Measurements from ENCODE around the gene SEMA3G. TPM values are rescaled to one million over a fixed set of nuclear protein-coding genes. Genes with fewer than 3 reads are reported as not detected.

SEMA3G gene
- total RNA-seq, 5 donors from 2014 or later (not counting 1 experiment from before 2014, with no cell fraction given): 0.75 to 1.9 (median 1.4) TPM

DNA sequence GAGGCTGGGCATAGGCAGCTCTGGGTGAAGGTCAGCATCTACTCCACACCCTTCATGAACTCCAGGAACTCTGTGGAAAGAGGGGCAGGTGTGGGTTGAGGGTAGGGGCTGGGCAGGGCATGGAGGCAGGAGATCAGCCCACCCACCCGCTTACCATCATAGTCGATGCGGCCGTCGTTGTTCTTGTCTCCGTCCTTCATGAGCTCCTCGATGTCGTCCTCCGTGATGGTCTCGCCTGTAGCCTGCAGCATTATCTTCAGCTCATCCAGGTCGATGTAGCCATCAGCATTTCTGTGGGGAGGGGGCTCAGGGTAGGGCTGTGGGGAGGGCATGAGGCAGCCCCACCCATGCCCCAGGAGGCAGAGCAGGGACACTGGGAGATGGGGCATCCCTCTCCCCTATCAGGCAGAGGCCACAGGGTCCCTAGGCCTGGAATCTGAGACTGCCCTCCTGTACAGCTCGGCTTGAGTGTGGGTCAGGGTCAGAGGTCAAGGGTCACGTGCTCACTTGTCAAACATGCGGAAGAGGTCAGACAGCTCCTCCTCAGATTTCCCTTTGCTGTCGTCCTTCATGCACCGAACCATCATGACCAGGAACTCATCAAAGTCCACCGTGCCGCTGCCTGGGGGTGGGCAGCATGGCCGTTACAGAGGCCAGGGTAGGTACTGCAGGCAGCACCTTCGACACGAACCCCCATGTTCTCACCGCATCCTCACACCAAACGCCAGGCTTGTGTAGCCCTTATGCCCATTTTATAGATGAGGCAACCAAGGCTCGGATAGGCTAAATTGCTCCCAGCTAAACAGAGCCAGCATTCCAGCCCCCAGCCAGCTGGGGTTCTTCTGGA, 6.6 kb upstream of the SEMA3G start:
- Histone ChIP-seq H3K36me3 (ENCODE audit: control insufficient read depth in 2 of 2, extremely low read depth in 1 of 2, insufficient read depth in 1 of 2, low read length in 1 of 2) (no peaks in the 10 kb centered on the region), H3K9me3 (no peaks in the 10 kb centered on the region), H3K4me1 (ENCODE audit: control insufficient read depth in 1 of 2, extremely low read depth in 1 of 2, insufficient read depth in 2 of 2, low read length in 2 of 2) (peaks cover 10 to 40% of the 10 kb centered on the region in 2 experiments), H3K27ac (ENCODE audit: low read length) (no peak overlapping the region), H3K27me3 (replicated peaks in 1 of 2; ENCODE audit: control insufficient read depth in 2 of 2, extremely low read depth in 1 of 2, insufficient read depth in 2 of 2, low read length in 1 of 2) (no peaks in the 10 kb centered on the region), H3K4me3 (ENCODE audit: control insufficient read depth in 1 of 2, extremely low read depth in 1 of 2, low read length in 1 of 2) (no peak overlapping the region)
- WGBS (ENCODE audit: insufficient coverage): 95% methylated on average over 18 of the region's 24 CpGs
- no peaks in the 10 kb centered on the region for H3K36me3 Mint-ChIP-seq
- H3K27me3 Mint-ChIP-seq: no peaks in the 10 kb centered on the region
- no peak for DNase-seq
- peaks cover 26 to 28% (median 27%) of the 10 kb centered on the region in 3 donors for H3K4me1 Mint-ChIP-seq
- no peak for ATAC-seq (replicated peaks in 1 of 4)
- POLR2A ChIA-PET: no interaction called here
- H3K27ac Mint-ChIP-seq: no peak overlapping the region
- no peaks in the 10 kb centered on the region for H3K9me3 Mint-ChIP-seq
- no peak overlapping the region for H3K4me3 Mint-ChIP-seq
- CTCF ChIA-PET: interaction anchor here (0.6 to 1.2 kb wide), 2 partner anchors 26 to 39 kb away, joined by 8 read pairs; no protein-coding TSS in a partner anchor

- Mint-ChIP-seq H3K27ac (no peak overlapping the region), H3K4me1 (peaks cover 20 to 23% (median 22%) of the 10 kb centered on the region in 3 donors)
These were observed 5.8 kb upstream of the SEMA3G start for GRCh38 chr3:52450489-52451236.

DNA sequence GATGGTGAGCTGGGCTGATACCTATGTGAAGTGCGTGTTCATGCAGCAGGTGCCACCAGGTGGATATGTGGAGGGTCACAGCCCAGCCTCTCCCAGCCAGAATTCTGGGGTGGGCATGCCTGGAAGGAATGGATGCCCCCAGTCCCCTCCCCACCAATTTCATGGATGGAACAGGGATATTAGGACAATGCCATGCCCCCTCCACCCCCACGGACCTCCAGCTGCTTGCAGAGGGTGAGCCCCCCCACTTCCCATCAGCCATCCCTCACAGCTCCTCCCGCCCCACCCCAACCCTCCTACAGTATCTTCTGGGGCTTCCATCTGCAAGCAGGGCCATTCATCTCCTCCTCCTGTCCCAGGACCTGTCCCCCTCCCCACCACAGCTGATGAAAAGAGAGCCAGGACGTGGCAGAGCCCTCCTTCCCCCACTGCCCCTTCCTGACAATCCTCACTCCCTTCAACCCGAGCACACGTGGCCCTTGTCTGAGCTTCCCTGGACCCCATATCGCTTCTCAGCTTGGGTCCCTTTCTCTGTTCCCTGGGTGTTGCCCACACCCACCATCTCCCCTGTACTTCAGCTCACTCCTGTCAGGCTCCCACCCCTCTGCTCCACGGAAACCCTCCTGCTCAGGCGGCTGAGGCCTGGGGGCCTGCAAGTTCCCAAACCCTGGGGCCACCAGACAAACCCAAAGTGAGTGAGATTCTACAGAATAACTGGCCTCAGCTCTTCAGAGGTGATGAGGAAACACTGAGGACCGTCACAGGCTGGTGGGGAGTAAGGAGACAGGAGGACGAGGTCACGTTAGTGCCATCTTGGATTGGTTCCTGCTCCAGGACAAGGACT, 2.8 kb upstream of the SEMA3G start:
- ChIA-PET POLR2A (no interaction called here), CTCF (interaction anchor here (0.6 to 3.8 kb wide), 8 partner anchors 10 to 247 kb away, joined by 3 to 24 read pairs (median 5); no protein-coding TSS in a partner anchor)
- no peak for DNase-seq
- WGBS (ENCODE audit: insufficient coverage): 83% methylated on average over 11 of the region's 12 CpGs
- ATAC-seq (replicated peaks in 1 of 4): no peak
- no peaks in the 10 kb centered on the region for H3K27me3 Mint-ChIP-seq
- peaks cover 8 to 18% (median 9%) of the 10 kb centered on the region in 3 donors for H3K4me1 Mint-ChIP-seq
- no peak overlapping the region for H3K4me3 ChIP-seq (ENCODE audit: control insufficient read depth in 1 of 2, extremely low read depth in 1 of 2, low read length in 1 of 2)
- H3K9me3 Mint-ChIP-seq: no peaks in the 10 kb centered on the region
- no peak overlapping the region for H3K27ac ChIP-seq (ENCODE audit: low read length)
- H3K36me3 Mint-ChIP-seq: no peaks in the 10 kb centered on the region
- H3K27ac Mint-ChIP-seq: no peak overlapping the region
- H3K4me3 Mint-ChIP-seq: no peak overlapping the region
- peaks cover 0 to 10% of the 10 kb centered on the region in 2 experiments for H3K27me3 ChIP-seq (replicated peaks in 1 of 2; ENCODE audit: control insufficient read depth in 2 of 2, extremely low read depth in 1 of 2, insufficient read depth in 2 of 2, low read length in 1 of 2)
- peaks cover 0 to 23% of the 10 kb centered on the region in 2 experiments for H3K4me1 ChIP-seq (ENCODE audit: control insufficient read depth in 1 of 2, extremely low read depth in 1 of 2, insufficient read depth in 2 of 2, low read length in 2 of 2)
- no peaks in the 10 kb centered on the region for H3K36me3 ChIP-seq (ENCODE audit: control insufficient read depth in 2 of 2, extremely low read depth in 1 of 2, insufficient read depth in 1 of 2, low read length in 1 of 2)
- H3K9me3 ChIP-seq: no peaks in the 10 kb centered on the region

More at GRCh38 chr3:52450489-52451236, 5.8 kb upstream of the SEMA3G start:
- Mint-ChIP-seq H3K27me3 (no peaks in the 10 kb centered on the region), H3K4me3 (no peak overlapping the region), H3K36me3 (no peaks in the 10 kb centered on the region), H3K9me3 (no peaks in the 10 kb centered on the region)
- ATAC-seq (replicated peaks in 1 of 4) (no peak), DNase-seq (no peak)
- CTCF ChIA-PET: interaction anchor here in 1 of 2 donors (1.2 kb wide), 1 partner anchor 38 kb away, joined by 8 read pairs; no protein-coding TSS in a partner anchor
- H3K4me1 ChIP-seq (ENCODE audit: control insufficient read depth in 1 of 2, extremely low read depth in 1 of 2, insufficient read depth in 2 of 2, low read length in 2 of 2): peaks cover 5 to 33% of the 10 kb centered on the region in 2 experiments
- WGBS (ENCODE audit: insufficient coverage): 96% methylated on average over 6 of the region's 11 CpGs
- no peaks in the 10 kb centered on the region for H3K36me3 ChIP-seq (ENCODE audit: control insufficient read depth in 2 of 2, extremely low read depth in 1 of 2, insufficient read depth in 1 of 2, low read length in 1 of 2)
- no peaks in the 10 kb centered on the region for H3K9me3 ChIP-seq
- no peaks in the 10 kb centered on the region for H3K27me3 ChIP-seq (replicated peaks in 1 of 2; ENCODE audit: control insufficient read depth in 2 of 2, extremely low read depth in 1 of 2, insufficient read depth in 2 of 2, low read length in 1 of 2)
- POLR2A ChIA-PET: no interaction called here
- H3K4me3 ChIP-seq (ENCODE audit: control insufficient read depth in 1 of 2, extremely low read depth in 1 of 2, low read length in 1 of 2): no peak overlapping the region
- H3K27ac ChIP-seq (ENCODE audit: low read length): no peak overlapping the region

GRCh38 chr3:52446631-52447511, 2.0 kb upstream of the SEMA3G start:
- POLR2A ChIA-PET: interaction anchor here in 1 of 2 donors (0.6 kb wide), 2 partner anchors 32 to 623 kb away, joined by 3 to 5 read pairs; no protein-coding TSS in a partner anchor
- Mint-ChIP-seq H3K27me3 (no peaks in the 10 kb centered on the region), H3K27ac (peak overlapping the region; percentile 28 to 71), H3K36me3 (no peaks in the 10 kb centered on the region), H3K9me3 (no peaks in the 10 kb centered on the region), H3K4me3 (no peak overlapping the region), H3K4me1 (peaks cover 8 to 18% (median 9%) of the 10 kb centered on the region in 3 donors)
- no peak overlapping the region for H3K4me3 ChIP-seq (ENCODE audit: control insufficient read depth in 1 of 2, extremely low read depth in 1 of 2, low read length in 1 of 2)
- H3K27me3 ChIP-seq (replicated peaks in 1 of 2; ENCODE audit: control insufficient read depth in 2 of 2, extremely low read depth in 1 of 2, insufficient read depth in 2 of 2, low read length in 1 of 2): peaks cover 0 to 10% of the 10 kb centered on the region in 2 experiments
- no peaks in the 10 kb centered on the region for H3K36me3 ChIP-seq (ENCODE audit: control insufficient read depth in 2 of 2, extremely low read depth in 1 of 2, insufficient read depth in 1 of 2, low read length in 1 of 2)
- H3K27ac ChIP-seq (ENCODE audit: low read length): no peak overlapping the region
- no peaks in the 10 kb centered on the region for H3K9me3 ChIP-seq
- peaks cover 0 to 23% of the 10 kb centered on the region in 2 experiments for H3K4me1 ChIP-seq (ENCODE audit: control insufficient read depth in 1 of 2, extremely low read depth in 1 of 2, insufficient read depth in 2 of 2, low read length in 2 of 2)
- DNase-seq: peak; percentile 29 to 85 (median 58)
- peak; percentile 66 to 69 (median 66) for ATAC-seq (replicated peaks in 1 of 4)
- CTCF ChIA-PET: interaction anchor here (0.7 to 3.8 kb wide), 7 partner anchors 11 to 246 kb away, joined by 3 to 24 read pairs (median 5); no protein-coding TSS in a partner anchor
- WGBS (ENCODE audit: insufficient coverage): 47% methylated on average over 11 of the region's 13 CpGs

DNA sequence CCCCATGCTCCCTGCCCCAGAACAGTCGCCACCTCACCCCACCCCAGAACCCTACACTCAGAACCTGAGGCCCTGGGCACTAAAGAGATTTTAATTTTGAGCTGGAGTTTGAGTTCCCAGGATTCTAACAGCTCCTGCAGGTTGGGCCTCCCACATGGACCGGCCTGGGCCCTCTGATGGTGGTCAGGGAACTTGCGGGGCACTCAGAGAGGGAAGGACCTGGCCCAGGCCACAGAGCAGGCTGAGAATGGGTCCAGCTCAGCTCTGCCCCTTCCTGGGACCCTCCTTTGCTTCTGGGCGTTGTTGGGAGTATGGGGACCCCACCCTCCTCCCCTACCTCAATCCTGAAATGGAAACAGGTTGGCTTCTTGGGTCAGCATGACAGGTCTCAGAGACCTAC, 1.1 kb upstream of the SEMA3G start:
- DNase-seq (no peak), ATAC-seq (replicated peaks in 1 of 4) (no peak)
- Mint-ChIP-seq H3K9me3 (no peaks in the 10 kb centered on the region), H3K27ac (no peak overlapping the region), H3K4me3 (no peak overlapping the region), H3K27me3 (no peaks in the 10 kb centered on the region), H3K4me1 (peaks cover 8 to 18% (median 9%) of the 10 kb centered on the region in 3 donors), H3K36me3 (no peaks in the 10 kb centered on the region)
- H3K36me3 ChIP-seq (ENCODE audit: control insufficient read depth in 2 of 2, extremely low read depth in 1 of 2, insufficient read depth in 1 of 2, low read length in 1 of 2): no peaks in the 10 kb centered on the region
- 80% methylated on average over 3 of the region's 4 CpGs for WGBS (ENCODE audit: insufficient coverage)
- peaks cover 0 to 10% of the 10 kb centered on the region in 2 experiments for H3K27me3 ChIP-seq (replicated peaks in 1 of 2; ENCODE audit: control insufficient read depth in 2 of 2, extremely low read depth in 1 of 2, insufficient read depth in 2 of 2, low read length in 1 of 2)
- H3K4me1 ChIP-seq (ENCODE audit: control insufficient read depth in 1 of 2, extremely low read depth in 1 of 2, insufficient read depth in 2 of 2, low read length in 2 of 2): peaks cover 0 to 23% of the 10 kb centered on the region in 2 experiments
- ChIA-PET POLR2A (interaction anchor here in 1 of 2 donors (0.6 kb wide), 1 partner anchor 936 kb away, joined by 5 read pairs; no protein-coding TSS in a partner anchor), CTCF (interaction anchor here (1.0 to 3.8 kb wide), 6 partner anchors 18 to 107 kb away, joined by 3 to 24 read pairs (median 4); no protein-coding TSS in a partner anchor)
- no peak overlapping the region for H3K27ac ChIP-seq (ENCODE audit: low read length)
- H3K9me3 ChIP-seq: no peaks in the 10 kb centered on the region
- H3K4me3 ChIP-seq (ENCODE audit: control insufficient read depth in 1 of 2, extremely low read depth in 1 of 2, low read length in 1 of 2): no peak overlapping the region
